ENCODE data around the gene HABP4. TPM values are rescaled to one million over a fixed set of nuclear protein-coding genes. Genes with fewer than 3 reads are reported as not detected.

HABP4 gene
- total RNA-seq, 1 experiment from 2014 or later = 9.8 TPM

GRCh38 chr9:96417051-96417586 is 32.9 kb upstream of the HABP4 start (continued):
- TF ChIP-seq USF2 (CRISPR knock-in tag; IDR thresholded peaks at IDR 0.05) (peak; percentile 98), SMAD3 (CRISPR knock-in tag; IDR thresholded peaks at IDR 0.05; ENCODE audit: borderline replicate concordance) (peak; percentile 41; the same call in 1 of the 2 replicates), TEAD4 (CRISPR knock-in tag; IDR thresholded peaks at IDR 0.05) (no peak), ETV6 (CRISPR knock-in tag; IDR thresholded peaks at IDR 0.05) (no peak), FOXK1 (CRISPR knock-in tag; IDR thresholded peaks at IDR 0.05) (peak; percentile 72; the same call in 1 of the 2 replicates), ZNF532 (CRISPR knock-in tag; IDR thresholded peaks at IDR 0.05; ENCODE audit: borderline replicate concordance) (no peak), ZNF416 (CRISPR knock-in tag; IDR thresholded peaks at IDR 0.05) (no peak), ATF3 (CRISPR knock-in tag; conservative IDR thresholded peaks at IDR 0.05) (no peak), ARID4B (CRISPR knock-in tag; IDR thresholded peaks at IDR 0.05; ENCODE audit: borderline replicate concordance) (peak; percentile 93), E2F5 (CRISPR knock-in tag; IDR thresholded peaks at IDR 0.05) (peak; percentile 95), CREM (CRISPR knock-in tag; IDR thresholded peaks at IDR 0.05) (peak; percentile 97), IRF2 (CRISPR knock-in tag; IDR thresholded peaks at IDR 0.05; ENCODE audit: borderline replicate concordance, low read depth) (no peak), OVOL2 (CRISPR knock-in tag; IDR thresholded peaks at IDR 0.05; ENCODE audit: borderline replicate concordance) (no peak), GRHL2 (CRISPR knock-in tag; IDR thresholded peaks at IDR 0.05; ENCODE audit: insufficient replicate concordance, severe bottlenecking) (no peak), MAX (CRISPR knock-in tag; IDR thresholded peaks at IDR 0.05) (peak; percentile 86), ZNF425 (CRISPR knock-in tag; conservative IDR thresholded peaks at IDR 0.05) (no peak), ZNF121 (CRISPR knock-in tag; IDR thresholded peaks at IDR 0.05) (no peak), ZNF219 (CRISPR knock-in tag; IDR thresholded peaks at IDR 0.05; ENCODE audit: borderline replicate concordance) (no peak; the same call in 1 of the 2 replicates), NFATC4 (CRISPR knock-in tag; IDR thresholded peaks at IDR 0.05) (no peak), NFYB (CRISPR knock-in tag; conservative IDR thresholded peaks at IDR 0.05; ENCODE audit: low read depth) (no peak), ZNF232 (CRISPR knock-in tag; IDR thresholded peaks at IDR 0.05) (no peak), ERG (CRISPR knock-in tag; IDR thresholded peaks at IDR 0.05) (no peak), KAT7 (CRISPR knock-in tag; IDR thresholded peaks at IDR 0.05; ENCODE audit: borderline replicate concordance) (no peak)
